GM19025 (cell line): ENCODE measurements around the gene TEX19.
"Not testable (repeated sequence)": the region's sequence is repeated elsewhere in the genome, so short reads cannot be mapped to it uniquely, and the experiment has no call there.

ENCODE experiments used
- ATAC-seq: cut with Tn5 transposase; IDR thresholded peaks from one replicate; pipeline ENCODE4 v1.9.1; 2021; ENCODE audit warnings: mild to moderate bottlenecking, low read depth, moderate library complexity; ENCODE audit not compliant: unreplicated experiment

Gene TEX19

GRCh38 chr17:82333279-82334171, 25.5 kb upstream of the TEX19 start, which contains the start of gene SECTM1:
Gene SECTM1 (minus strand): TSS chr17:82333766. CDS start chr17:82327240, 6,526 bp downstream.
- ATAC-seq = no peak

DNA sequence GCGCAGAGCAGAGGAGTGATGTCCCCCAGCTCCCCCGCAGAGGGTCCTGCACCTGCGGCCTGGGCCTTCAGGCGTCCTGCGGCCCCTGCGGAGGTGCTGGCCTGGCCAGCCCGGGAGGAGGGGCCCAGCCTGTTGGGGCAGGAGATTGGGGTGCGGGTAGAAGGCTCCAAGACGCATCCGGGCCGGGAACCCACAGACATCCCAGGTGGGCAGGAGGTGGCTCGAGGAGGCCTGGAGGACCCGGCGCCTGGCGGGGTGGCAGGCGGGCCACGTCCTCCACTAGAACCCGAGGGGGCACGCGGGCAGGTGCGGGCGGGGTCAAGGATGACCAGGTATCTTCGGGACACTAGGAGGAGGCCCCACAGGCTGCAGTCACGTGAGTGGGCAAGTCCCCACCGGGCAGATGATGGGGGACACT, 24.8 kb upstream of the TEX19 start:
- no peak for ATAC-seq

GRCh38 chr17:82334622-82335394, 24.2 kb upstream of the TEX19 start:
- ATAC-seq = no peak

GRCh38 chr17:82338858-82339633, 20.0 kb upstream of the TEX19 start:
- no peak for ATAC-seq

DNA sequence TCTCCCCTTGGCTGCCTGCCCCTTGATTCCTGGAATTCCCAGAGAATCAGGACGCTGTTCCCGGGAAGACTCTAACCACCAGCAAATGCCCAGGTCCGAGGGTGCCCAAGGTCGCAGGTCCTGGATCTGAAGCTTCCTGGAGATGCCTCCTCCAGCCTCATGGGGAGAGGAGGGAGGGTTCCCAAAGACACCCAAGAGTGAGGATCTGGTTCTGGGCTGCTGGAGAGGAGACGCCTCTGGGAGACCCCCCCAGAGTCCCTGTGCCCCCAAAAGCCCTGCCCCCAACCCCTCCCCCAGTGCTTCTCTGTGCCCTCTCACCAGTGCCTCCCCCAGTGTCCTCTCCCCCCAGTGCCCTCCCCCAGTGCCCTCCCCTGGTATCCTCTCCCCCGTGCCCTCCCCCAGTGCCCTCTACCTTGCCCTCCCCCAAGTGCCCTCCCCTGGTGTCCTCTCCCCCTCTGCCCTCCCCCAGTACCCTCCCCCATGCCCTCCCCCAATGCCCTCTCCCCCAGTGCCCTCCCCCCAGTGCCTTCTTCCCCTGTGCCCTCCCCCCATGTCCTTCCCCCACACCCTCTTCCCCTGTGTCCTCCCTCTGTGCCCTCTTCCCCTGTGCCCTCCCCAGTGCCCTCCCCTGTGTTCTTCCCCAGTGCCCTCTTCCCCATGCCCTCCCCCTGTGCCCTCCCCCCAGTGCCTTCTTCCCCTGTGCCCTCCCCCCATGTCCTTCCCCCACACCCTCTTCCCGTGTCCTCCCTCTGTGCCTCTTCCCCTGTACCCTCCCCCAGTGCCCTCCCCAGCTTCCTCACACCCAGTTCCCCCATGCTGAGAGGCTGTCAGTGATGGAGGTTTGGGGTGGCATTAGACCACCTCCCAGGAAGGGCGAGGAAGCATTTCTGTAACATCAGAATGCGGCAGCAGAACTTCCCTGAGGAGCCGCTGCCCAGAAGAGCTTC, 19.1 kb upstream of the TEX19 start:
- no peak for ATAC-seq

DNA sequence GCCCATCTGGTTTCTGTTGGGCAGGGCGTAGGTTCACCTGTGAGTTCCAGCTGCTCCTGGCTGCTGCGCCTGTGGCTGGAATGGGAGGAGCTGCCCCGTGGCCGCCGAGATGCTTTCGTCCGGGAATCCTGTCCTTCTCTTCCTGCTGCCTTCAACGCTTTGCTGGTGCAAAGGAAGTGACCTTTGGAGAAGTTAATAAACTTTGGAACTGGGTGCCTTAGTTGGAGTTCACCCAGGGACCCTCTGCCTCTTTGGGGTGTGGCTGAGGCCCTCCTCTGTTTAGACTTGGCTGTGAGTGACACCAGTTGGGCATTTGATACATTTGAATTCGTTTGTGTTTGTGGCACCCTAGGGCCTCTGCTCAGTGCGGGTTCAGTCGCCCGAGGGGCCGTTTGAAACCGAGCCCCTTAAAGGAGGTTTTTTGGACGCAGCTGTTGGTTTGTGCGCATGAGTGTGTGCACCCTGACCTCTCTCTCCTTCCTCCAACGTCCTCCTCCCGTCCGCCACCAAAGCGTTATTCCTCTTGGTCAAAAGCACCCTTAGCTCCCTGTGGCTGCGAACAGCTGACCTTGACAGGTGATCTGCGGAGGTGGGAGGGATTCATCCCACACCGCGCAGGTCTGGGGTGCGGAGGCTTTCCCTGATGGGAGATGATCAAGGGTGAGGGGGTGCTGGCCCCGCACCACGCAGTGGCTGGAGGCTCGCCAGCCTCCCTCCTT, 16.5 kb upstream of the TEX19 start:
- ATAC-seq = no peak

DNA sequence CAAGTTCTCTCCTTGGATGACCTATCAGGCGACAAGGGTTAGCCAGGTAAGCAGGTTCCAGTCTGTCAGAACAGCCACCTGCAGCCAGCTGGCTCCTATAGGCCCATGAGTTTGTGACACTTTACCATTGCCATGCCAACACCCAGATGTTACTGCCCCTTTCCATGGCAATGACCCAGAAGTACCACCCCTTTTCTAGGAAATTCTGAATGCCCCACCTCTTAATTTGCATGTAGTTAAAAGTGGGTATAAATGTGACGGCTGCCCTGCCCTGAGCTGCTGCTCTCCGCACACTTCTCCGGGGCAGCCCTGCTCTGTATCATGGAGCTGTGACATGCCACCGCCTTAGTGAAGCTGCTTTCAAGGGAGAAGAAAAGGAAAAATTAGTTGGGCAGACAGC, 15.5 kb upstream of the TEX19 start:
- ATAC-seq = no peak

GRCh38 chr17:82344175-82344907, 14.7 kb upstream of the TEX19 start:
- no peak for ATAC-seq

- ATAC-seq = no peak
These were observed 13.7 kb upstream of the TEX19 start for GRCh38 chr17:82345151-82345976.

- no peak for ATAC-seq
These were observed 12.4 kb upstream of the TEX19 start for GRCh38 chr17:82346342-82347300.

- not testable (repeated sequence) for ATAC-seq
These were observed 11.1 kb upstream of the TEX19 start for GRCh38 chr17:82347994-82348393.

- ATAC-seq = no peak
These were observed 10.6 kb upstream of the TEX19 start for GRCh38 chr17:82348434-82348833.

DNA sequence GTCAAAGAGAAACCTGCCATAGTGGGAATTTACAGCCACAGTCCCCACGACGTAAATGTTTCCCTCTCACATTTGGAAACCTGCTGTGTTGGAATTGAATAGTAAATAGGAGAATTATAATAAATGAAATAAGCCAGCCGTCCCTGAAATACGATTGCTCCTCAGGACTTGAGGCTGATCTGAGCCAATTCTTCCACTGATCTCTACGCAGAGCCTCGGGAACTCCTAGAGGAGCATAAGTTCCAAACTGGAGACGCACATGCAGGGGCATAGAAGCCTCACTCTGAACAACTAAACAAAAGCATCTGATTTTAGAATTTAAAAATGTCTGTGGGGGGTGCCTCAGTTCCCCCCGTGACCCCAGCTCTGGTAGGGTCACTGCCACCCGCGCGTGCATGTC, 10.2 kb upstream of the TEX19 start:
- no peak for ATAC-seq

DNA sequence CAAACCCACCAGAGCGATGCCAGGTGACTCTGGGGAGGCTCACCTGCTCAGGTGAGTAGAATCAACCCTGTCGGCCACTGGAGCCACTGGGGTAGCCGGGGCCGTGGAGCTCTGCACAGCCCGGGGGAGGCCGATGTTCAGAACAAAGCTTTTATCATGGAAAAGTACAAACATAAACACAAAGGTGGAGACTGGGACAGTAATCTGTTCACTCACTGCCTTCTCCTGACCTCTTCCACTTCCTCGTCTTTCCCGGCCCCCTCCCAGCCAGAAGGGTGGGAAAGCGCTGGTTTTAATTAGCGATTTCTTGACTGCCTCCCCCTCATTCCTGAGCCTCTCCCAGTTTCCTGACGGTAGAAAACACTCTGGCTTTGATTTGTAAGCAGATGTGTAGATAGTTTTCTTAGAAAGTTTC, 9.8 kb upstream of the TEX19 start:
- no peak for ATAC-seq

DNA sequence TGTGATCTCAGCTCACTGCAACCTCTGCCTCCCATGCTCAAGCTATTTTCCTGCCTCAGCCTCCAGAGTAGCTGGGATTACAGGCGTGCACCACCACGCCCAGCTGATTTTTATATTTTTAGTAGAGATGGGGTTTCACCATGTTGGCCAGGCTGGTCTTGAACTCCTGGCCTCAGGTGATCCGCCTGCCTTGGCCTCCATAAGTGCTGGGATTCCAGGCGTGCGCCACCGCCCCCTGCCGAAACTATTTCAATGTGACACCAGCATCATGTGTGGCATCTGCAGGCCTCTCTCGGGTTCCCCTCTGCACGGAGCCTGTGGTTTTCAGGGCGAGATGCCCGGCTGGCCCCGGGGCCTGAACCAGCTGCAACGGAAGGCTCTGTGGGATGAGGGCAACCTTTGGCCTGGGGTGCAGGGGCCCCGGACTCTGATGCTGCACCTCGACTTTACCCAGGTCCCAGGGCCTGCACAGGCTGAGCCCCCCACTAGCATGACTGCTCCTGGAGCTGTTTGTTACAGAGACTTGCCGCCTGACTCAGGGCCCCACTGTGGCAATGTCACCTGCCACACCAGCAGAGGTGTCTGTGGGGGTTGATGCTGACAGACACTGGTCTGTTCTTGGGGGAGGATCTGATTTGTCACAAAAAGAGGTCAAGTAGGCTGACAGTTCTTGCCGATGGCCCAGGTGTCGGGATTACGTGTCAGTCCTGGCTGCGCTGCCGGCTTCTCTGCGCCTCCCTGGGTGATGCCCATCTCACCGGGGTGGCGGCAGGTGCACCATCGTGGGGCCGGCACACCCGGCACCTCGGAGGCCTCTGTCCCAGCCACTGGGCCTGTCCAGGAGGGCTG, 8.6 kb upstream of the TEX19 start:
- no peak for ATAC-seq
